HCT116 (cell line): Measurements from ENCODE around the gene RAP1GAP2. TPM values are rescaled to one million over a fixed set of nuclear protein-coding genes. Genes with fewer than 3 reads are reported as not detected.

ENCODE experiments used
- ATAC-seq: fragments of 200-7000 bp; cut with Tn5 transposase; 2 replicates; pipeline ENCODE4 v1.9.1; 2020; ENCODE audit warnings: mild to moderate bottlenecking, moderate library complexity
- BruUV-seq: library from RNA; stranded (reverse); fragments of 400-500 nt; replicated peaks from 2 replicates; lab custom pipeline; 2021; lab: Mats Ljungman, UMichigan
- CTCF ChIA-PET: fragments of 300-600 bp; sonication (Branson Sonifier 250); formaldehyde crosslinking; loops from one replicate; lab custom pipeline; 2021; ENCODE audit warnings: antibody characterized with exemption; lab: Charles Lee
- POLR2A ChIA-PET: fragments of 300-600, 350-600 bp; sonication (Branson Sonifier 250); formaldehyde crosslinking; loops from one replicate; lab custom pipeline; 2021; ENCODE audit warnings: antibody characterized with exemption; lab: Charles Lee
- RAD21 ChIA-PET, 2 experiments: fragments of 300-600 bp; sonication (Branson Sonifier 250); formaldehyde crosslinking; loops; one replicate each; lab custom pipeline; 2023; ENCODE audit warnings: low total read pairs in 2 of 2; ENCODE audit not compliant: uncharacterized antibody in 2 of 2, unreplicated experiment in 2 of 2, low non-redundant PET in 1 of 2; lab: Charles Lee
- DNase-seq: peaks from one replicate; pipeline ENCODE4 v3.0.0-alpha.2; 2010; ENCODE audit warnings: low read depth, low spot score
- H2AFZ ChIP-seq: fragments of 200-600 bp; shearing (Covaris generic), sonication (generic); 2 replicates; pipeline ENCODE4 v1.6.1; 2017; ENCODE audit warnings: low read depth, mixed run types, mixed read lengths, antibody characterized with exemption, low read length; ENCODE audit not compliant: poor library complexity, severe bottlenecking
- H3K27ac ChIP-seq: 2 replicates; pipeline ENCODE4 v1.5.1; 2012; ENCODE audit warnings: low read depth, low read length
- H3K27me3 ChIP-seq: fragments of 200-600 bp; sonication (generic); 2 replicates; pipeline ENCODE4 v1.6.1; 2016; ENCODE audit warnings: mixed run types, low read length, mixed read lengths; ENCODE audit not compliant: insufficient read depth
- H3K36me3 ChIP-seq, 2 experiments: fragments of 200-500 bp in 1 of 2; fragments of 200-600 bp in 1 of 2; sonication (Bioruptor generic) in 1 of 2; sonication (generic) in 1 of 2; 2 replicates each; pipeline versions ENCODE4 v1.5.1 to v1.6.1; 2014 to 2016; ENCODE audit warnings: low read length in 2 of 2, inconsistent platforms in 1 of 2, mixed read lengths in 1 of 2, mixed run types in 1 of 2; ENCODE audit not compliant: insufficient read depth in 2 of 2, control insufficient read depth in 1 of 2
- H3K4me1 ChIP-seq, 2 experiments: fragments of 200-600 bp in 1 of 2; sonication (generic) in 1 of 2; 2 replicates each; pipeline versions ENCODE4 v1.5.1 to v1.6.1; 2012 to 2017; ENCODE audit warnings: low read length in 2 of 2, inconsistent platforms in 1 of 2, mild to moderate bottlenecking in 1 of 2, mixed read lengths in 1 of 2, mixed run types in 1 of 2, moderate library complexity in 1 of 2; ENCODE audit not compliant: insufficient read depth in 2 of 2, control insufficient read depth in 1 of 2
- H3K4me2 ChIP-seq: fragments of 200-600 bp; sonication (generic); 2 replicates; pipeline ENCODE4 v1.6.1; 2017; ENCODE audit warnings: mixed run types, low read length, mixed read lengths
- H3K4me3 ChIP-seq, 2 experiments: fragments of 200-600 bp in 1 of 2; sonication (generic) in 1 of 2; replicated peaks in 1 of 2; 2 replicates each; pipeline ENCODE4 v1.5.1; 2011 to 2016; ENCODE audit warnings: low read length in 2 of 2, control low read depth in 1 of 2, low read depth in 1 of 2, mild to moderate bottlenecking in 1 of 2, mixed read lengths in 1 of 2, mixed run types in 1 of 2
- H3K79me2 ChIP-seq: fragments of 200-600 bp; sonication (generic); 2 replicates; pipeline ENCODE4 v1.6.1; 2017; ENCODE audit warnings: mild to moderate bottlenecking, mixed run types, low read length, moderate library complexity, mixed read lengths; ENCODE audit not compliant: insufficient read depth
- H3K9ac ChIP-seq: fragments of 200-600 bp; sonication (generic); 2 replicates; pipeline ENCODE4 v1.6.1; 2016; ENCODE audit warnings: low read length, mixed read lengths
- H3K9me2 ChIP-seq: fragments of 200-600 bp; sonication (generic), shearing (Covaris generic); 2 replicates; pipeline ENCODE4 v1.6.1; 2017; ENCODE audit warnings: mixed run types, mild to moderate bottlenecking, moderate library complexity; ENCODE audit not compliant: insufficient read depth
- H3K9me3 ChIP-seq, 2 experiments: fragments of 200-500 bp in 1 of 2; fragments of 200-600 bp in 1 of 2; sonication (Bioruptor generic) in 1 of 2; sonication (generic) in 1 of 2; 2 replicates each; pipeline ENCODE4 v1.6.1; 2014 to 2017; ENCODE audit warnings: low read length in 2 of 2, mixed read lengths in 2 of 2, inconsistent platforms in 1 of 2, low read depth in 1 of 2, mild to moderate bottlenecking in 1 of 2, mixed run types in 1 of 2, moderate library complexity in 1 of 2; ENCODE audit not compliant: control insufficient read depth in 1 of 2, insufficient read depth in 1 of 2
- H4K20me1 ChIP-seq: fragments of 200-600 bp; sonication (generic), shearing (Covaris generic); 2 replicates; pipeline ENCODE4 v1.6.1; 2017; ENCODE audit warnings: mixed run types, mild to moderate bottlenecking, moderate library complexity; ENCODE audit not compliant: insufficient read depth
- CBX3 ChIP-seq: IDR thresholded peaks from 2 replicates; pipeline ENCODE4 v1.6.1; 2012; ENCODE audit warnings: low read depth
- CEBPB ChIP-seq: IDR thresholded peaks from 2 replicates; pipeline ENCODE4 v1.6.1; 2012; ENCODE audit warnings: low read depth
- EGR1 ChIP-seq: IDR thresholded peaks from 2 replicates; pipeline ENCODE4 v1.6.1; 2012; ENCODE audit warnings: low read depth
- ELF1 ChIP-seq: IDR thresholded peaks from 2 replicates; pipeline ENCODE4 v1.6.1; 2012; ENCODE audit warnings: low read depth, borderline replicate concordance
- EZH2 ChIP-seq: fragments of 200-600 bp; sonication (generic); IDR thresholded peaks from 2 replicates; pipeline ENCODE4 v1.6.1; 2017; ENCODE audit warnings: antibody characterized with exemption, mixed run types
- EZH2phosphoT487 ChIP-seq: fragments of 200-600 bp; IDR thresholded peaks from 2 replicates; pipeline ENCODE4 v1.6.1; 2018; ENCODE audit warnings: antibody characterized with exemption, borderline replicate concordance
- FOSL1 ChIP-seq: IDR thresholded peaks from 2 replicates; pipeline ENCODE4 v1.6.1; 2012; ENCODE audit warnings: low read depth
- JUND ChIP-seq: IDR thresholded peaks from 2 replicates; pipeline ENCODE4 v1.6.1; 2012
- POLR2AphosphoS5 ChIP-seq: IDR thresholded peaks from 2 replicates; pipeline ENCODE4 v1.6.1; 2011; ENCODE audit warnings: mild to moderate bottlenecking, low read depth, low read length, moderate library complexity
- RAD21 ChIP-seq: IDR thresholded peaks from 2 replicates; pipeline ENCODE4 v1.6.1; 2012; ENCODE audit warnings: low read depth, mild to moderate bottlenecking
- SP1 ChIP-seq: IDR thresholded peaks from 2 replicates; pipeline ENCODE4 v1.6.1; 2012; ENCODE audit warnings: low read depth
- SRF ChIP-seq: IDR thresholded peaks from 2 replicates; pipeline ENCODE4 v1.6.1; 2012; ENCODE audit warnings: low read depth
- YY1 ChIP-seq: IDR thresholded peaks from 2 replicates; pipeline ENCODE4 v1.6.1; 2011; ENCODE audit warnings: low read length, low read depth, moderate library complexity, mild to moderate bottlenecking; ENCODE audit not compliant: insufficient replicate concordance; ENCODE audit errors: extremely low read depth
- ZFX ChIP-seq: fragments of 450-650 bp; IDR thresholded peaks from 2 replicates; pipeline ENCODE4 v1.6.1; 2017
- ZNF274 ChIP-seq: fragments of 200-500 bp; sonication (Bioruptor generic); IDR thresholded peaks from 2 replicates; pipeline ENCODE4 v1.6.1; 2014; ENCODE audit warnings: mild to moderate bottlenecking, low read depth, low read length, inconsistent platforms
- intact Hi-C: fragments of 100-400 bp; cut with micrococcal nuclease; formaldehyde crosslinking; loops from 2 replicates; pipeline ENCODE4 v1.10.0; 2022
- total RNA-seq: library from RNA; stranded (reverse); gene quantifications from one replicate; pipeline ENCODE4 v1.2.1, GENCODE V29; 2021; ENCODE audit not compliant: unreplicated experiment
- TF ChIP-seq, protein P1 (sequence below): IDR thresholded peaks from 2 replicates; pipeline ENCODE4 v1.6.1; 2012; ENCODE audit warnings: low read depth
- TF ChIP-seq, protein P2 (sequence below), 3 experiments: fragments of 200-600 bp in 1 of 3; sonication (generic) in 1 of 3; IDR thresholded peaks in 2 of 3; conservative IDR thresholded peaks in 1 of 3; 2 replicates each; pipeline ENCODE4 v1.5.1; 2012 to 2017; ENCODE audit warnings: low read depth in 2 of 3, low read length in 2 of 3, antibody characterized with exemption in 1 of 3, borderline replicate concordance in 1 of 3, control low read depth in 1 of 3, mild to moderate bottlenecking in 1 of 3, mixed read lengths in 1 of 3, mixed run types in 1 of 3, moderate library complexity in 1 of 3; ENCODE audit not compliant: insufficient read depth in 1 of 3
- TF ChIP-seq, protein P3 (sequence below): IDR thresholded peaks from 2 replicates; pipeline ENCODE4 v1.6.1; 2011; ENCODE audit warnings: mild to moderate bottlenecking, low read length, moderate library complexity; ENCODE audit not compliant: insufficient replicate concordance; ENCODE audit errors: extremely low read depth
- TF ChIP-seq, protein P4 (sequence below): IDR thresholded peaks from 2 replicates; pipeline ENCODE4 v1.6.1; 2012
- TF ChIP-seq, protein P5 (sequence below): IDR thresholded peaks from 2 replicates; pipeline ENCODE4 v1.6.1; 2012

RAP1GAP2 gene
- total RNA-seq, 1 experiment from 2014 or later, result 54.6 TPM

DNA sequence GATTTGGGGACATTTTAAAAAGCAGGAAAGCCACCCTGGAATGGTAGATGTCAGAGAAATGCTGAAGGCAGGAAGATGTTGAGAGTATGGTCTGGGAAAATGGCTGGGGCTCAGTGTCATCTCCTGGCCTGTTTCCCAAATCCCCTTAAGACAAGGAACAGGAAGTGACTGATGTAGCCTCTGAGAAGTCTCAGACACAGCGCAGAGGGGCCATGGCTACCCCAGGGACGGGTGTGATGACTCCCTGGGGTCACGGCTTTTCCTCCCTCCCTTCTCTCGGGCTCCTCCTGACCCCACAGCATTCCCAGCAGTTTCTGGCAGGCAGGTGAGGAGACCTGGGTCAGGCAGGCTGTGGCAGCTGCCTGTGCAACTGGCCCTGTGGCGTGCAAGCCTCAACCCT lies 45.4 kb downstream of the RAP1GAP2 start:
- ATAC-seq, result no peak
- Histone ChIP-seq H4K20me1 (no peaks in the 10 kb centered on the region), H3K79me2 (no peaks in the 10 kb centered on the region), H3K4me3 (no peak overlapping the region), H3K9me2 (no peaks in the 10 kb centered on the region), H3K9ac (no peak overlapping the region), H3K27me3 (no peaks in the 10 kb centered on the region), H3K4me2 (no peak overlapping the region), H3K27ac (no peak overlapping the region), H3K4me1 (no peaks in the 10 kb centered on the region; a peak in 1 of 4 replicates), H3K9me3 (no peaks in the 10 kb centered on the region), H2AFZ (no peak overlapping the region), H3K36me3 (no peaks in the 10 kb centered on the region)
- intact Hi-C loops, result no loop called here
- TF ChIP-seq FOSL1, result no peak
- no peak for TF ChIP-seq ZNF274
- no peak for TF ChIP-seq CBX3
- TF ChIP-seq, protein P1, sequence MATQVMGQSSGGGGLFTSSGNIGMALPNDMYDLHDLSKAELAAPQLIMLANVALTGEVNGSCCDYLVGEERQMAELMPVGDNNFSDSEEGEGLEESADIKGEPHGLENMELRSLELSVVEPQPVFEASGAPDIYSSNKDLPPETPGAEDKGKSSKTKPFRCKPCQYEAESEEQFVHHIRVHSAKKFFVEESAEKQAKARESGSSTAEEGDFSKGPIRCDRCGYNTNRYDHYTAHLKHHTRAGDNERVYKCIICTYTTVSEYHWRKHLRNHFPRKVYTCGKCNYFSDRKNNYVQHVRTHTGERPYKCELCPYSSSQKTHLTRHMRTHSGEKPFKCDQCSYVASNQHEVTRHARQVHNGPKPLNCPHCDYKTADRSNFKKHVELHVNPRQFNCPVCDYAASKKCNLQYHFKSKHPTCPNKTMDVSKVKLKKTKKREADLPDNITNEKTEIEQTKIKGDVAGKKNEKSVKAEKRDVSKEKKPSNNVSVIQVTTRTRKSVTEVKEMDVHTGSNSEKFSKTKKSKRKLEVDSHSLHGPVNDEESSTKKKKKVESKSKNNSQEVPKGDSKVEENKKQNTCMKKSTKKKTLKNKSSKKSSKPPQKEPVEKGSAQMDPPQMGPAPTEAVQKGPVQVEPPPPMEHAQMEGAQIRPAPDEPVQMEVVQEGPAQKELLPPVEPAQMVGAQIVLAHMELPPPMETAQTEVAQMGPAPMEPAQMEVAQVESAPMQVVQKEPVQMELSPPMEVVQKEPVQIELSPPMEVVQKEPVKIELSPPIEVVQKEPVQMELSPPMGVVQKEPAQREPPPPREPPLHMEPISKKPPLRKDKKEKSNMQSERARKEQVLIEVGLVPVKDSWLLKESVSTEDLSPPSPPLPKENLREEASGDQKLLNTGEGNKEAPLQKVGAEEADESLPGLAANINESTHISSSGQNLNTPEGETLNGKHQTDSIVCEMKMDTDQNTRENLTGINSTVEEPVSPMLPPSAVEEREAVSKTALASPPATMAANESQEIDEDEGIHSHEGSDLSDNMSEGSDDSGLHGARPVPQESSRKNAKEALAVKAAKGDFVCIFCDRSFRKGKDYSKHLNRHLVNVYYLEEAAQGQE, result no peak
- no peak for TF ChIP-seq EZH2phosphoT487
- TF ChIP-seq ZFX, result no peak
- TF ChIP-seq, protein P2, sequence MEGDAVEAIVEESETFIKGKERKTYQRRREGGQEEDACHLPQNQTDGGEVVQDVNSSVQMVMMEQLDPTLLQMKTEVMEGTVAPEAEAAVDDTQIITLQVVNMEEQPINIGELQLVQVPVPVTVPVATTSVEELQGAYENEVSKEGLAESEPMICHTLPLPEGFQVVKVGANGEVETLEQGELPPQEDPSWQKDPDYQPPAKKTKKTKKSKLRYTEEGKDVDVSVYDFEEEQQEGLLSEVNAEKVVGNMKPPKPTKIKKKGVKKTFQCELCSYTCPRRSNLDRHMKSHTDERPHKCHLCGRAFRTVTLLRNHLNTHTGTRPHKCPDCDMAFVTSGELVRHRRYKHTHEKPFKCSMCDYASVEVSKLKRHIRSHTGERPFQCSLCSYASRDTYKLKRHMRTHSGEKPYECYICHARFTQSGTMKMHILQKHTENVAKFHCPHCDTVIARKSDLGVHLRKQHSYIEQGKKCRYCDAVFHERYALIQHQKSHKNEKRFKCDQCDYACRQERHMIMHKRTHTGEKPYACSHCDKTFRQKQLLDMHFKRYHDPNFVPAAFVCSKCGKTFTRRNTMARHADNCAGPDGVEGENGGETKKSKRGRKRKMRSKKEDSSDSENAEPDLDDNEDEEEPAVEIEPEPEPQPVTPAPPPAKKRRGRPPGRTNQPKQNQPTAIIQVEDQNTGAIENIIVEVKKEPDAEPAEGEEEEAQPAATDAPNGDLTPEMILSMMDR (IDR thresholded peaks at IDR 0.05 in 2 of 3, conservative IDR thresholded peaks at IDR 0.05 in 1 of 3; ENCODE audit: borderline replicate concordance in 1 of 3, insufficient read depth in 1 of 3, low read depth in 2 of 3, low read length in 2 of 3), result no peak
- TF ChIP-seq JUND, result no peak
- TF ChIP-seq, protein P3, sequence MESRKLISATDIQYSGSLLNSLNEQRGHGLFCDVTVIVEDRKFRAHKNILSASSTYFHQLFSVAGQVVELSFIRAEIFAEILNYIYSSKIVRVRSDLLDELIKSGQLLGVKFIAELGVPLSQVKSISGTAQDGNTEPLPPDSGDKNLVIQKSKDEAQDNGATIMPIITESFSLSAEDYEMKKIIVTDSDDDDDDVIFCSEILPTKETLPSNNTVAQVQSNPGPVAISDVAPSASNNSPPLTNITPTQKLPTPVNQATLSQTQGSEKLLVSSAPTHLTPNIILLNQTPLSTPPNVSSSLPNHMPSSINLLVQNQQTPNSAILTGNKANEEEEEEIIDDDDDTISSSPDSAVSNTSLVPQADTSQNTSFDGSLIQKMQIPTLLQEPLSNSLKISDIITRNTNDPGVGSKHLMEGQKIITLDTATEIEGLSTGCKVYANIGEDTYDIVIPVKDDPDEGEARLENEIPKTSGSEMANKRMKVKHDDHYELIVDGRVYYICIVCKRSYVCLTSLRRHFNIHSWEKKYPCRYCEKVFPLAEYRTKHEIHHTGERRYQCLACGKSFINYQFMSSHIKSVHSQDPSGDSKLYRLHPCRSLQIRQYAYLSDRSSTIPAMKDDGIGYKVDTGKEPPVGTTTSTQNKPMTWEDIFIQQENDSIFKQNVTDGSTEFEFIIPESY, result no peak
- no peak for TF ChIP-seq CEBPB
- no peak for TF ChIP-seq YY1
- no peak for TF ChIP-seq EGR1
- no peak for TF ChIP-seq SP1
- no peak for TF ChIP-seq EZH2
- no peak for TF ChIP-seq POLR2AphosphoS5
- TF ChIP-seq ELF1, result no peak
- no peak for TF ChIP-seq RAD21
- TF ChIP-seq, protein P4, sequence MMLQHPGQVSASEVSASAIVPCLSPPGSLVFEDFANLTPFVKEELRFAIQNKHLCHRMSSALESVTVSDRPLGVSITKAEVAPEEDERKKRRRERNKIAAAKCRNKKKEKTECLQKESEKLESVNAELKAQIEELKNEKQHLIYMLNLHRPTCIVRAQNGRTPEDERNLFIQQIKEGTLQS, result no peak
- TF ChIP-seq, protein P5, sequence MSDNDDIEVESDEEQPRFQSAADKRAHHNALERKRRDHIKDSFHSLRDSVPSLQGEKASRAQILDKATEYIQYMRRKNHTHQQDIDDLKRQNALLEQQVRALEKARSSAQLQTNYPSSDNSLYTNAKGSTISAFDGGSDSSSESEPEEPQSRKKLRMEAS, result no peak
- TF ChIP-seq SRF, result no peak
- ChIA-PET CTCF (no interaction called here), POLR2A (no interaction called here), RAD21 (no interaction called here)
- BruUV-seq, result no TSS peak
- DNase-seq, result no peak
